HG02798 (cell line): Measurements from ENCODE around the gene SUSD3.

Experiments used
- ATAC-seq: cut with Tn5 transposase; IDR thresholded peaks from one replicate; pipeline ENCODE4 v1.9.1; 2021; ENCODE audit warnings: mild to moderate bottlenecking; ENCODE audit not compliant: unreplicated experiment, poor library complexity

The SUSD3 gene

GRCh38 chr9:93120846-93121315 is 62.4 kb downstream of the SUSD3 start:
- ATAC-seq, result no peak

GRCh38 chr9:93121316-93122241 is 63.1 kb downstream of the SUSD3 start:
- no peak for ATAC-seq

- no peak for ATAC-seq
Measured at GRCh38 chr9:93122721-93123221, 64.3 kb downstream of the SUSD3 start.

GRCh38 chr9:93123561-93124283 is 65.2 kb downstream of the SUSD3 start:
- no peak for ATAC-seq

- ATAC-seq, result no peak
Measured at GRCh38 chr9:93124793-93125192, 66.3 kb downstream of the SUSD3 start.

- no peak for ATAC-seq
Measured at GRCh38 chr9:93125331-93125894, 66.9 kb downstream of the SUSD3 start.

GRCh38 chr9:93126151-93126781 is 67.8 kb downstream of the SUSD3 start:
- no peak for ATAC-seq

- ATAC-seq, result no peak
Measured at GRCh38 chr9:93126825-93127368, 68.4 kb downstream of the SUSD3 start.

GRCh38 chr9:93127395-93127911 is 69.0 kb downstream of the SUSD3 start:
- ATAC-seq, result no peak

- ATAC-seq, result no peak
Measured at GRCh38 chr9:93128011-93128714, 69.7 kb downstream of the SUSD3 start.

GRCh38 chr9:93128715-93129224 is 70.3 kb downstream of the SUSD3 start:
- no peak for ATAC-seq

- no peak for ATAC-seq
Measured at GRCh38 chr9:93129286-93129685, 70.8 kb downstream of the SUSD3 start.

- ATAC-seq, result no peak
Measured at GRCh38 chr9:93129691-93130500, 71.4 kb downstream of the SUSD3 start.

- ATAC-seq, result no peak
Measured at GRCh38 chr9:93130861-93131481, 72.5 kb downstream of the SUSD3 start.

- ATAC-seq, result no peak
Measured at GRCh38 chr9:93131599-93132286, 73.2 kb downstream of the SUSD3 start.

GRCh38 chr9:93132287-93132927 is 73.9 kb downstream of the SUSD3 start:
- ATAC-seq, result no peak
